Keratinocyte (primary cell): ENCODE results near the gene PPP4R2.

Experiments
- CTCF ChIP-seq, 3 experiments: IDR thresholded peaks in 1 of 3; conservative IDR thresholded peaks in 1 of 3; optimal IDR thresholded peaks in 1 of 3; 2 replicates in 2 of 3; 3 replicates in 1 of 3; pipeline versions ENCODE3 to v1.5.1; 2011; ENCODE audit warnings: low read length in 3 of 3, mild to moderate bottlenecking in 3 of 3, moderate library complexity in 2 of 3, control low read depth in 1 of 3, inconsistent platforms in 1 of 3; ENCODE audit not compliant: insufficient read depth in 2 of 3; ENCODE audit errors: extremely low read depth in 1 of 3
- EZH2 ChIP-seq: IDR thresholded peaks from one replicate; pipeline ENCODE4 v1.6.1; 2012; ENCODE audit warnings: inconsistent platforms, mild to moderate bottlenecking, low read length, moderate library complexity

- TF ChIP-seq CTCF (optimal IDR thresholded peaks at IDR 0.05 in 1 of 3, IDR thresholded peaks at IDR 0.05 in 1 of 3, conservative IDR thresholded peaks at IDR 0.05 in 1 of 3; ENCODE audit: extremely low read depth in 1 of 3, insufficient read depth in 2 of 3, low read length in 3 of 3) (no peak), EZH2 (no peak)
These were observed 23.4 kb upstream of the PPP4R2 start for GRCh38 chr3:72973031-72973723.
